Kidney (tissue), 14 donors: ENCODE data around the gene HSF4. TPM values are rescaled to one million over a fixed set of nuclear protein-coding genes. Genes with fewer than 3 reads are reported as not detected.

Experiments used
- DNase-seq, 5 donors: peaks; one replicate each; pipeline ENCODE4 v3.0.0-alpha.2; 2013 to 2020
- FAIRE-seq: peaks from 2 replicates; lab custom pipeline; 2012; peaks lifted over from hg19 to GRCh38; lab: Jason Lieb, UNC
- H3K27ac ChIP-seq, 2 donors: one replicate each; pipeline ENCODE4 v1.7.0; 2013; ENCODE audit warnings: low read depth in 2 of 2, low read length in 2 of 2, inconsistent platforms in 1 of 2
- H3K27me3 ChIP-seq: one replicate; pipeline ENCODE4 v1.7.1; 2013; ENCODE audit warnings: low read length, inconsistent platforms; ENCODE audit not compliant: control insufficient read depth, insufficient read depth
- H3K36me3 ChIP-seq, 3 donors: one replicate each; pipeline versions ENCODE4 v1.7.0 to v1.7.1; 2013; ENCODE audit warnings: low read length in 3 of 3, control low read depth in 1 of 3, inconsistent platforms in 1 of 3; ENCODE audit not compliant: insufficient read depth in 3 of 3, control insufficient read depth in 2 of 3
- H3K4me1 ChIP-seq, 3 donors: one replicate each; pipeline versions ENCODE4 v1.7.0 to v1.7.1; 2013; ENCODE audit warnings: low read length in 3 of 3, inconsistent platforms in 1 of 3, low read depth in 1 of 3; ENCODE audit not compliant: control insufficient read depth in 2 of 3, insufficient read depth in 2 of 3
- H3K4me3 ChIP-seq, 3 donors: one replicate each; pipeline versions ENCODE4 v1.7.0 to v1.8.1; 2013; ENCODE audit warnings: low read length in 3 of 3, control low read depth in 1 of 3, inconsistent platforms in 1 of 3
- H3K9ac ChIP-seq, 3 donors: one replicate each; pipeline versions ENCODE4 v1.7.0 to v1.7.1; 2013; ENCODE audit warnings: low read length in 3 of 3, control low read depth in 1 of 3, inconsistent platforms in 1 of 3
- H3K9me3 ChIP-seq, 3 donors: one replicate each; pipeline versions ENCODE4 v1.7.0 to v1.7.1; 2013; ENCODE audit warnings: low read length in 3 of 3, control low read depth in 1 of 3, inconsistent platforms in 1 of 3; ENCODE audit not compliant: control insufficient read depth in 2 of 3, insufficient read depth in 1 of 3
- intact Hi-C: fragments of 100-400 bp; cut with DNase I; formaldehyde crosslinking; loops from one replicate; pipeline ENCODE4 v1.11.1; 2022
- polyA plus RNA-seq: library from polyadenylated mRNA; stranded (reverse); fragments of 350-450 nt; fragmentation: Illumina TruSeq; extraction: RNeasy Lipid Tissue Mini Kit (QIAGEN cat#74804); gene quantifications from one replicate; pipeline ENCODE4 v1.2.3, GENCODE V29; 2014; ENCODE audit warnings: low read depth, low replicate concordance; ENCODE audit not compliant: insufficient read depth
- total RNA-seq: library from RNA; stranded (reverse); fragmentation: NEBNext Ultra II Directional; extraction: Animal tissue kit (Norgen Biotek cat#: 25700); gene quantifications from one replicate; pipeline ENCODE4 v1.2.1, GENCODE V29; 2021
- TF ChIP-seq, protein P1 (sequence below): IDR thresholded peaks from 3 replicates; pipeline ENCODE4 v1.5.1; 2012; ENCODE audit warnings: mild to moderate bottlenecking, moderate library complexity, borderline replicate concordance; ENCODE audit not compliant: insufficient read depth; ENCODE audit errors: extremely low read depth
- donor health status: control.
- donor health status: control.
- donor health status: control.
- donor health status: control.
- donor health status: control.
- donor health status: DM: yes; HTN: yes; CAD: no.
- donor health status: Normal renal cell carcinoma (clear cell type).

Gene HSF4
- total and polyA plus RNA-seq, 2 donors from 2014 or later, result 26.7 to 37.9 TPM

DNA sequence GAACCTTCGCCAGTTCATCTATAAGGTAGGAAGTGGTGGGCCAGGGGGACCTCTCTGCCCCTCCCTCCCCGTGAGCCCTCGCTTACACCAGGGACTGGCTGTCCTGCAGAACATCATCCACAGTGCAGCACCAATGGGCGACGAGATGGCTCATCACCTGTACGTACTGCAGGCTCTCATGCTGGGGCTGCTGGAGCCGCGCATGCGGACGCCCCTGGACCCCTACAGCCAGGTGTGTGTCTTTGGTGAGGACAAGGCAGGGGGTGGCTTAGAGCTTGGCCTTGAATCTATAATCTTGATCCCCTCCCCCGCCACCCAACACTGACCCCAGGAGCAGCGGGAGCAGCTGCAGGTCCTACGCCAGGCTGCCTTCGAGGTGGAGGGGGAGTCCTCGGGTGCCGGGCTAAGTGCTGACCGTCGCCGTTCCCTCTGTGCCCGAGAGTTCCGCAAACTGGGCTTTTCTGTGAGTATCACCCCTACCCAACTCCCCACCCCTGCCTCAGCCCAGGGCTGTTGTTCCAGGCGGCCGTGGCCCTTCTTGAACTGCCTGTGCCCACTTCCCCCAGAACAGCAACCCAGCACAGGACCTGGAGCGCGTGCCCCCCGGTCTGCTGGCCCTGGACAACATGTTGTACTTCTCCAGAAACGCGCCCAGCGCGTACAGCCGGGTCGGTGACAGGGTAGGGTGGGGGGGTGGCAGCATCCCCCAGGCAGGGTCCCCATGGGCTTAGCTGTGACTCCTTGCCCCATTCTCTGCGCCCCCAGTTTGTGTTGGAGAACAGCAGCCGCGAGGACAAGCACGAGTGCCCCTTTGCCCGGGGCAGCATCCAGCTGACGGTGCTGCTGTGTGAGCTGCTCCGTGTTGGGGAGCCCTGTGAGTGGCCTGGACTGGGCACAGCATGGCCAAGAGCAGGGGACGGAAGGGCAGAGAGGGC, 37.1 kb downstream of the HSF4 start:
- H3K27ac ChIP-seq, result no peak overlapping the region
- H3K4me3 ChIP-seq, result no peak overlapping the region
- H3K27me3 ChIP-seq, result no peaks in the 10 kb centered on the region
- no peaks in the 10 kb centered on the region for H3K9me3 ChIP-seq
- peaks cover 0 to 19% (median 18%) of the 10 kb centered on the region in 3 donors for H3K4me1 ChIP-seq
- H3K36me3 ChIP-seq, result peaks cover under 1 to 19% (median 11%) of the 10 kb centered on the region in 3 donors
- DNase-seq (peak in 1 of 5 donors; percentile 68), FAIRE-seq (no peak)
- intact Hi-C loops, result no loop called here
- no peak overlapping the region for H3K9ac ChIP-seq
- TF ChIP-seq, protein P1, sequence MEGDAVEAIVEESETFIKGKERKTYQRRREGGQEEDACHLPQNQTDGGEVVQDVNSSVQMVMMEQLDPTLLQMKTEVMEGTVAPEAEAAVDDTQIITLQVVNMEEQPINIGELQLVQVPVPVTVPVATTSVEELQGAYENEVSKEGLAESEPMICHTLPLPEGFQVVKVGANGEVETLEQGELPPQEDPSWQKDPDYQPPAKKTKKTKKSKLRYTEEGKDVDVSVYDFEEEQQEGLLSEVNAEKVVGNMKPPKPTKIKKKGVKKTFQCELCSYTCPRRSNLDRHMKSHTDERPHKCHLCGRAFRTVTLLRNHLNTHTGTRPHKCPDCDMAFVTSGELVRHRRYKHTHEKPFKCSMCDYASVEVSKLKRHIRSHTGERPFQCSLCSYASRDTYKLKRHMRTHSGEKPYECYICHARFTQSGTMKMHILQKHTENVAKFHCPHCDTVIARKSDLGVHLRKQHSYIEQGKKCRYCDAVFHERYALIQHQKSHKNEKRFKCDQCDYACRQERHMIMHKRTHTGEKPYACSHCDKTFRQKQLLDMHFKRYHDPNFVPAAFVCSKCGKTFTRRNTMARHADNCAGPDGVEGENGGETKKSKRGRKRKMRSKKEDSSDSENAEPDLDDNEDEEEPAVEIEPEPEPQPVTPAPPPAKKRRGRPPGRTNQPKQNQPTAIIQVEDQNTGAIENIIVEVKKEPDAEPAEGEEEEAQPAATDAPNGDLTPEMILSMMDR, result no peak

DNA sequence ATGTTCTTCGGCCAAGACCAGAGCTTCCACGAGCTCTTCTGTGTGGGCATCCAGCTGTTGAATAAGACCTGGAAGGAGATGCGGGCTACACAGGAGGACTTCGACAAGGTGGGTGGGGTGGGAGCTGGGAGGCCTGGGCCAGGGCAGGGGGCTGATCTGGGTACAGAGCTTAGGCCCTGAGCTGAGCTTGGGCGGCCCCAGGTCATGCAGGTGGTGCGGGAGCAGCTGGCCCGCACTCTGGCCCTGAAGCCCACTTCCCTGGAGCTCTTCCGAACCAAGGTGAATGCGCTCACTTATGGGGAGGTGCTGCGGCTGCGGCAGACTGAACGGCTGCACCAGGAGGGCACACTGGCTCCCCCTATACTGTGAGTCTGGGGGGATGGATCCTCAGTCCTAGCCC, 37.9 kb downstream of the HSF4 start:
- Histone ChIP-seq H3K36me3 (peaks cover 0 to 11% (median 7%) of the 10 kb centered on the region in 3 donors), H3K27ac (no peak overlapping the region), H3K9ac (no peak overlapping the region), H3K27me3 (no peaks in the 10 kb centered on the region), H3K9me3 (no peaks in the 10 kb centered on the region), H3K4me1 (peaks cover 0 to 11% (median 11%) of the 10 kb centered on the region in 3 donors), H3K4me3 (no peak overlapping the region)
- TF ChIP-seq, protein P1, result no peak
- no peak for FAIRE-seq
- intact Hi-C loops, result no loop called here
- peak in 1 of 5 donors; percentile 64 for DNase-seq

DNA sequence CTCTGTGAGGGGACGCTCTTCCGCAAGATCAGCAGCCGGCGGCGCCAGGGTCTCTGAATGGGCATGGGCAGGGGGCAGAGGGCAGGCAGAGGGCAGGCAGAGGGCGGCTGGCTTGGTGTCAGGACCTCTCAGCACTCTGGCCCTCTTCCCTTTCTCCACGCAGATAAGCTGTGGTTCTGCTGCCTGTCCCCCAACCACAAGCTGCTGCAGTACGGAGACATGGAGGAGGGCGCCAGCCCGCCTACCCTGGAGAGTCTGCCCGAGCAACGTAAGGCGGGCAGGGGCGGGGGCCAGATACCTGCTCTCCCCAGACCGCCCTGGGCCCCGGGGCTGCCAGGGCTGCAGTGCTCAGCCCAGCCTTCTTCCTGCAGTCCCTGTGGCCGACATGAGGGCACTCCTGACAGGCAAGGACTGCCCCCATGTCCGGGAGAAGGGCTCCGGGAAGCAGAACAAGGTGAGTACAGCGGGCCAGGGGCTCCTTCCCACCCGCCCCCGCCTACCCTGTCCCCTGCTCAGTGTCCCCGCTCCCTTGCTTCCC, 38.5 kb downstream of the HSF4 start:
- no peaks in the 10 kb centered on the region for H3K27me3 ChIP-seq
- H3K27ac ChIP-seq, result no peak overlapping the region
- intact Hi-C loops, result no loop called here
- no peak overlapping the region for H3K4me3 ChIP-seq
- peaks cover 0 to 5% (median 5%) of the 10 kb centered on the region in 3 donors for H3K4me1 ChIP-seq
- no peak for DNase-seq
- H3K9ac ChIP-seq, result no peak overlapping the region
- H3K36me3 ChIP-seq, result peaks cover 0 to 7% (median 5%) of the 10 kb centered on the region in 3 donors
- TF ChIP-seq, protein P1, result no peak
- FAIRE-seq, result no peak
- H3K9me3 ChIP-seq, result no peaks in the 10 kb centered on the region
